HEK293 (cell line): ENCODE results near the gene POLR3E.
A peak's percentile ranks its signal among the peaks of the same experiment; 100 is the strongest.

Experiments used
- CTCF ChIA-PET: fragments of 350-600 bp; formaldehyde crosslinking; extraction: SDS; loops from one replicate; lab custom pipeline; 2021; ENCODE audit warnings: antibody characterized with exemption; lab: Yijun Ruan, JAX
- POLR2A ChIA-PET: fragments of 300-600 bp; formaldehyde crosslinking; extraction: SDS; loops from one replicate; lab custom pipeline; 2020; ENCODE audit warnings: antibody characterized with exemption, inconsistent platforms; lab: Yijun Ruan, JAX
- H3K27ac ChIP-seq: fragments of 200-500 bp; sonication (Bioruptor generic); 2 replicates; pipeline ENCODE4 v1.5.1; 2014; ENCODE audit warnings: low read depth, low read length, control low read depth, inconsistent platforms; ENCODE audit errors: extremely low read depth
- H3K36me3 ChIP-seq, 2 experiments: fragments of 200-500 bp in 1 of 2; sonication (Bioruptor generic) in 1 of 2; 1 replicate in 1 of 2; 2 replicates in 1 of 2; pipeline ENCODE4 v1.5.1; 2014 to 2017; ENCODE audit warnings: inconsistent platforms in 2 of 2, low read length in 2 of 2; ENCODE audit not compliant: control insufficient read depth in 2 of 2, insufficient read depth in 1 of 2
- H3K4me1 ChIP-seq: fragments of 200-500 bp; sonication (Bioruptor generic); 2 replicates; pipeline ENCODE4 v1.5.1; 2014; ENCODE audit warnings: mild to moderate bottlenecking, low read length, inconsistent platforms; ENCODE audit not compliant: control insufficient read depth, insufficient read depth
- H3K4me3 ChIP-seq: 2 replicates; pipeline ENCODE4 v1.5.1; 2011; ENCODE audit warnings: low read depth, mild to moderate bottlenecking, control low read depth, low read length, moderate library complexity
- H3K9me3 ChIP-seq: fragments of 200-500 bp; sonication (Bioruptor generic); 2 replicates; pipeline ENCODE4 v1.5.1; 2014; ENCODE audit warnings: low read depth, low read length, inconsistent platforms; ENCODE audit not compliant: control insufficient read depth, insufficient read depth
- BCL6B ChIP-seq: fragments of 450-650 bp; formaldehyde crosslinking; IDR thresholded peaks from 2 replicates; pipeline ENCODE4 v1.5.1; 2017; ENCODE audit warnings: missing biosample characterization, missing genetic modification characterization
- FEZF1 ChIP-seq: fragments of 450-650 bp; formaldehyde crosslinking; IDR thresholded peaks from 2 replicates; pipeline ENCODE4 v1.5.1; 2016; ENCODE audit warnings: missing biosample characterization, missing genetic modification characterization
- OVOL3 ChIP-seq: fragments of 450-650 bp; formaldehyde crosslinking; IDR thresholded peaks from 2 replicates; pipeline ENCODE4 v1.5.1; 2016; ENCODE audit warnings: missing biosample characterization, missing genetic modification characterization
- RBAK ChIP-seq: fragments of 450-650 bp; formaldehyde crosslinking; IDR thresholded peaks from 2 replicates; pipeline ENCODE4 v1.5.1; 2016; ENCODE audit warnings: missing biosample characterization, missing genetic modification characterization
- SCRT1 ChIP-seq: fragments of 450-650 bp; formaldehyde crosslinking; IDR thresholded peaks from 2 replicates; pipeline ENCODE4 v1.5.1; 2016; ENCODE audit warnings: missing biosample characterization, missing genetic modification characterization, borderline replicate concordance
- SCRT2 ChIP-seq: fragments of 450-650 bp; formaldehyde crosslinking; IDR thresholded peaks from 2 replicates; pipeline ENCODE4 v1.5.1; 2016; ENCODE audit warnings: missing biosample characterization, missing genetic modification characterization
- SP7 ChIP-seq: fragments of 450-650 bp; formaldehyde crosslinking; IDR thresholded peaks from 2 replicates; pipeline ENCODE4 v1.5.1; 2016; ENCODE audit warnings: missing biosample characterization, missing genetic modification characterization
- ZBTB17 ChIP-seq: fragments of 450-650 bp; formaldehyde crosslinking; IDR thresholded peaks from 2 replicates; pipeline ENCODE4 v1.5.1; 2016; ENCODE audit warnings: missing biosample characterization, missing genetic modification characterization
- ZBTB44 ChIP-seq: fragments of 450-650 bp; IDR thresholded peaks from 2 replicates; pipeline ENCODE4 v1.5.1; 2018; ENCODE audit warnings: missing biosample characterization, mild to moderate bottlenecking, missing genetic modification characterization
- ZBTB7A ChIP-seq: fragments of 450-650 bp; formaldehyde crosslinking; IDR thresholded peaks from 2 replicates; pipeline ENCODE4 v1.5.1; 2016; ENCODE audit warnings: low read depth, missing biosample characterization, missing genetic modification characterization
- ZBTB8A ChIP-seq: fragments of 450-650 bp; formaldehyde crosslinking; IDR thresholded peaks from 2 replicates; pipeline ENCODE4 v1.5.1; 2016; ENCODE audit warnings: missing biosample characterization, missing genetic modification characterization
- ZNF140 ChIP-seq: fragments of 450-650 bp; formaldehyde crosslinking; IDR thresholded peaks from 2 replicates; pipeline ENCODE4 v1.5.1; 2016; ENCODE audit warnings: missing biosample characterization, missing genetic modification characterization
- ZNF148 ChIP-seq: fragments of 450-650 bp; formaldehyde crosslinking; IDR thresholded peaks from 2 replicates; pipeline ENCODE4 v1.5.0; 2017; ENCODE audit warnings: missing biosample characterization, missing genetic modification characterization, borderline replicate concordance
- ZNF174 ChIP-seq: fragments of 450-650 bp; formaldehyde crosslinking; IDR thresholded peaks from 2 replicates; pipeline ENCODE4 v1.5.0; 2017; ENCODE audit warnings: missing biosample characterization, mild to moderate bottlenecking, missing genetic modification characterization
- ZNF18 ChIP-seq: fragments of 450-650 bp; formaldehyde crosslinking; IDR thresholded peaks from 2 replicates; pipeline ENCODE4 v1.5.1; 2016; ENCODE audit warnings: missing biosample characterization, missing genetic modification characterization
- ZNF354C ChIP-seq: fragments of 450-650 bp; formaldehyde crosslinking; IDR thresholded peaks from 2 replicates; pipeline ENCODE4 v1.5.1; 2016; ENCODE audit warnings: missing biosample characterization, missing genetic modification characterization, low read depth, borderline replicate concordance
- ZNF366 ChIP-seq: fragments of 450-650 bp; formaldehyde crosslinking; conservative IDR thresholded peaks from 2 replicates; pipeline ENCODE4 v1.5.1; 2016; ENCODE audit warnings: missing biosample characterization, missing genetic modification characterization
- ZNF404 ChIP-seq: fragments of 450-650 bp; formaldehyde crosslinking; IDR thresholded peaks from 2 replicates; pipeline ENCODE4 v1.5.1; 2017; ENCODE audit warnings: missing biosample characterization, missing genetic modification characterization
- ZNF416 ChIP-seq: fragments of 450-650 bp; formaldehyde crosslinking; IDR thresholded peaks from 2 replicates; pipeline ENCODE4 v1.5.1; 2016; ENCODE audit warnings: missing biosample characterization, missing genetic modification characterization
- ZNF473 ChIP-seq: fragments of 450-650 bp; formaldehyde crosslinking; IDR thresholded peaks from 2 replicates; pipeline ENCODE4 v1.5.1; 2017; ENCODE audit warnings: missing biosample characterization, missing genetic modification characterization
- ZNF514 ChIP-seq: fragments of 450-650 bp; formaldehyde crosslinking; IDR thresholded peaks from 2 replicates; pipeline ENCODE4 v1.5.1; 2016; ENCODE audit warnings: missing biosample characterization, missing genetic modification characterization
- ZNF596 ChIP-seq: fragments of 450-650 bp; IDR thresholded peaks from 2 replicates; pipeline ENCODE4 v1.5.0; 2018; ENCODE audit warnings: missing biosample characterization, mild to moderate bottlenecking, missing genetic modification characterization, moderate library complexity
- ZNF600 ChIP-seq: fragments of 450-650 bp; formaldehyde crosslinking; IDR thresholded peaks from 2 replicates; pipeline ENCODE4 v1.5.1; 2016; ENCODE audit warnings: missing biosample characterization, missing genetic modification characterization
- ZNF768 ChIP-seq: fragments of 450-650 bp; formaldehyde crosslinking; IDR thresholded peaks from 2 replicates; pipeline ENCODE4 v1.5.1; 2018; ENCODE audit warnings: missing biosample characterization, mild to moderate bottlenecking, missing genetic modification characterization
- ZNF843 ChIP-seq: fragments of 450-650 bp; formaldehyde crosslinking; IDR thresholded peaks from 2 replicates; pipeline ENCODE4 v1.5.1; 2016; ENCODE audit warnings: missing biosample characterization, missing genetic modification characterization
- ZSCAN18 ChIP-seq: fragments of 450-650 bp; formaldehyde crosslinking; IDR thresholded peaks from 2 replicates; pipeline ENCODE4 v1.5.1; 2016; ENCODE audit warnings: missing biosample characterization, missing genetic modification characterization

POLR3E gene

GRCh38 chr16:22359679-22360078 lies 62.5 kb downstream of the POLR3E start:
- Histone ChIP-seq H3K27ac (no peak overlapping the region), H3K9me3 (no peaks in the 10 kb centered on the region), H3K4me3 (no peak overlapping the region), H3K4me1 (peaks cover 6% of the 10 kb centered on the region), H3K36me3 (peaks cover 4 to 31% of the 10 kb centered on the region in 2 experiments)
- ChIA-PET CTCF (no interaction called here), POLR2A (interaction anchor here (0.7 kb wide), 1 partner anchor 13 kb away, joined by 3 read pairs; no protein-coding TSS in a partner anchor)
- TF ChIP-seq RBAK (no peak), ZNF354C (tag by site-specific recombination) (no peak), ZNF416 (tag by site-specific recombination) (no peak), ZNF404 (tag by site-specific recombination) (no peak)

GRCh38 chr16:22360963-22361659 lies 63.9 kb downstream of the POLR3E start:
- Histone ChIP-seq H3K4me3 (no peak overlapping the region), H3K27ac (peak overlapping the region; percentile 49), H3K36me3 (peaks cover 6 to 35% of the 10 kb centered on the region in 2 experiments), H3K4me1 (peaks cover 6% of the 10 kb centered on the region), H3K9me3 (no peaks in the 10 kb centered on the region)
- ChIA-PET CTCF (interaction anchor here (0.6 kb wide), 3 partner anchors 410 to 1117 kb away, joined by 3 to 6 read pairs (median 5); no protein-coding TSS in a partner anchor), POLR2A (interaction anchor here (0.7 kb wide), 1 partner anchor 14 kb away, joined by 3 read pairs; no protein-coding TSS in a partner anchor)
- TF ChIP-seq ZNF600 (tag by site-specific recombination) (peak; percentile 77), ZNF140 (tag by site-specific recombination) (no peak), FEZF1 (tag by site-specific recombination) (peak; percentile 87), SCRT2 (tag by site-specific recombination) (no peak), ZNF148 (tag by site-specific recombination) (no peak), ZBTB8A (tag by site-specific recombination) (peak; percentile 61), ZNF514 (tag by site-specific recombination) (no peak), ZNF843 (peak; percentile 89), ZNF473 (tag by site-specific recombination) (no peak), ZNF18 (tag by site-specific recombination) (peak; percentile 52; the same call in 1 of the 2 replicates), OVOL3 (tag by site-specific recombination) (peak; percentile 82), ZNF596 (tag by site-specific recombination) (peak; percentile 71), ZNF174 (no peak), ZNF768 (no peak), SCRT1 (tag by site-specific recombination) (0 out of 2 replicates have a peak, but pooled peaks have one; percentile 11), ZBTB44 (tag by site-specific recombination) (peak; percentile 67), SP7 (tag by site-specific recombination) (peak; percentile 83), ZBTB7A (tag by site-specific recombination) (peak; percentile 36; the same call in 1 of the 2 replicates), ZNF366 (tag by site-specific recombination) (no peak), ZBTB17 (tag by site-specific recombination) (peak; percentile 51), ZSCAN18 (no peak), BCL6B (tag by site-specific recombination) (no peak)
